Stimulated activated memory B cell treated with anti-CD40 and anti-IgM and Interleukin-4, amounts not matched to agents 10 μg/mL and 1 μg/mL and 100 μg/mL, for 72 hours (primary cell): ENCODE results near the gene HLA-DRB5.
A peak's percentile ranks its signal among the peaks of the same experiment; 100 is the strongest.
"Not testable (repeated sequence)": the region's sequence is repeated elsewhere in the genome, so short reads cannot be mapped to it uniquely, and the experiment has no call there.

Source experiments
- ATAC-seq: fragments of 150-1000 bp; cut with Tn5 transposase; 2 replicates; pipeline ENCODE4 v1.10.0; 2021
- H3K27ac Mint-ChIP-seq: one replicate; pipeline ENCODE4 v1.8.0; 2022; ENCODE audit warnings: mild to moderate bottlenecking, mixed read lengths
- H3K27me3 Mint-ChIP-seq: one replicate; pipeline ENCODE4 v1.8.0; 2022; ENCODE audit warnings: mixed read lengths
- H3K36me3 Mint-ChIP-seq: one replicate; pipeline ENCODE4 v1.8.0; 2022; ENCODE audit warnings: mixed read lengths
- H3K4me1 Mint-ChIP-seq: one replicate; pipeline ENCODE4 v1.8.0; 2022; ENCODE audit warnings: mixed read lengths
- H3K4me3 Mint-ChIP-seq: one replicate; pipeline ENCODE4 v1.8.0; 2022; ENCODE audit warnings: mild to moderate bottlenecking, moderate library complexity, mixed read lengths
- H3K9me3 Mint-ChIP-seq: one replicate; pipeline ENCODE4 v1.8.0; 2022; ENCODE audit warnings: mixed read lengths

Gene HLA-DRB5

DNA sequence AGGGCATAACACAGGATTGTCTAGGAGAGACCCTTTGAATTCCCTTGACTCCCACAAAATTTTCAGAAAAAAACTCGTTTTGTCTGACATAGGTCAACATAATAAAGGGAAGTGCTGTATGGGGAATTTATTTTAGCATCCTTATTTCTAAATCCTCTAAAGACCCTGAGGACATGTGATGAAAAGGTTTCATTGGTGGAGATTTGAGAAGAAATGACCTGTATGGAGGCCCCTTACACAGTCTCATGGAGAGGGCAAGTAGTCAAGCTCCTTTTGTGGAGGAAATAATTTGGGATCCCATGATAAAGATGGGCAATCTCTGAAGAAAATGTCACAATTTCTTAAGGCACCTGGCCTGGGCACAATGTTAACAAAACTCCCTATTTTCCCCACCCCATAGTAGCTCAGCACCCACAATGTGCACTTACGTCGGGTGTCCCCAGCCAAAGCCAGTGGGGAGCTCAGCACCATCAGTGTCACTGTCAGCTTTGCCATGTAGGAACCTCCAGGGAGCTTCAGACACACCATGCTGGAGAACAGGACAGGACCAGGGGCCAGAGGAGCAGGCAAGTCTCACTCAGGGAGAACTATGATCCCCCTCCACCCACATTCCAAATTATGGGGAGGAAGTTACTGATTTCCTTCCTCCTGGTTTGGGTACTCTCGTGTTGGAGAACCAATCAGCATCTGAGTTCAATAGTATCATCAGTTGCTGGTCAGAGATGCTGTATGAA, at the start of gene HLA-DRB5:
Gene HLA-DRB5, minus strand, starts transcription at position 591 of the 734 bp plus-strand sequence. Its CDS starts 63 bp downstream, at position 528.
- H3K4me1 Mint-ChIP-seq = peaks cover 55% of the 10 kb centered on the region
- peak; percentile 92 for ATAC-seq
- peak within 1 kb of the TSS; percentile 100 for H3K27ac Mint-ChIP-seq
- peaks cover 38% of the 10 kb centered on the region for H3K36me3 Mint-ChIP-seq
- no peaks in the 10 kb centered on the region for H3K27me3 Mint-ChIP-seq
- H3K9me3 Mint-ChIP-seq = no peaks in the 10 kb centered on the region
- H3K4me3 Mint-ChIP-seq = peak within 1 kb of the TSS; percentile 88

- ATAC-seq = no peak
- H3K27me3 Mint-ChIP-seq = no peaks in the 10 kb centered on the region
- no peaks in the 10 kb centered on the region for H3K9me3 Mint-ChIP-seq
- H3K27ac Mint-ChIP-seq = peak overlapping the region; percentile 40
- no peak overlapping the region for H3K4me3 Mint-ChIP-seq
- peaks cover 40% of the 10 kb centered on the region for H3K36me3 Mint-ChIP-seq
- H3K4me1 Mint-ChIP-seq = peaks cover 39% of the 10 kb centered on the region
Observed at GRCh38 chr6:32578962-32579361, 48.9 kb upstream of the HLA-DRB5 start.

DNA sequence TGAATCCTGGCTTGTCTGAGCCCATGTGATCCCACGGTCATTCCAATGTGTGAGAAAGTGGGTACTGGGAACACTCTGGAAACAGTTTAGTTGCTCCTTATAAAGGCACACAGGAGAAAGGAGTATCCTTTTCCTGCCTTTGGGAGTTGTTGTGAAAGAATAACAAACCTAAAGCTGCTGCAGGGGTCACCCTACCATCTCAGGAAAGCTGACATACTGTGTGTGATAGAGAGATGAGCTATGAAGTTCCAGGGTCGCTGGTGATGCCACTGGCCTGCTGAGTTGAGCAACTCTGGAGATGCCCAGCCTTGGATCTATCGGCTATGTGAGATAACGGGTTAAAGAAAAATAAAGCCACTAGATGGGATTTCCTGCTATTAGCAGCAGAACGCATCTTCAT, 47.4 kb upstream of the HLA-DRB5 start:
- not testable (repeated sequence) for H3K27me3 Mint-ChIP-seq, ATAC-seq, H3K27ac Mint-ChIP-seq

DNA sequence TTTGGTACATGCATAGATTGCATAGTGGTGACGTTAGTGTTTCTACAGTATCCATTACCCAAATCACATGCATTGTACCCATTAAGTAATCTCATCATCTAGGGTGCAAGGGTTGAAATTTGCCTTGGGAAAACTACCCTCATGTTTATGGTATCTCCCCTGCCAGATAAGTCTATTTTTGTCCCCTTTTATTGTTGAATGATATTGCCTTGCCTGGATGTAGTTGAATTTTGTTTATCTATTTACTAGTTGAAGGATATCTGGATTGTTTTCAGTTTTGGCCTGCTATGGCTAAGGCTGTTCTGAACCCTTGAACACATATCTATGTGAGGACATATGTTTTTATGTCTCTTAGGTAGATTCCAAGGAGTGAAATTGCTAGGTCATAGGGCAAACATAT, 46.2 kb upstream of the HLA-DRB5 start:
- no peaks in the 10 kb centered on the region for H3K27me3 Mint-ChIP-seq
- no peak overlapping the region for H3K4me3 Mint-ChIP-seq
- peaks cover 19% of the 10 kb centered on the region for H3K4me1 Mint-ChIP-seq
- ATAC-seq = no peak
- H3K27ac Mint-ChIP-seq = no peak overlapping the region
- peaks cover 19% of the 10 kb centered on the region for H3K36me3 Mint-ChIP-seq
- no peaks in the 10 kb centered on the region for H3K9me3 Mint-ChIP-seq

More for the DNA sequence above, 47.4 kb upstream of the HLA-DRB5 start:
- Mint-ChIP-seq H3K4me1 (peaks cover 32% of the 10 kb centered on the region), H3K36me3 (peaks cover 31% of the 10 kb centered on the region)
- not testable (repeated sequence) for H3K4me3 Mint-ChIP-seq, H3K9me3 Mint-ChIP-seq

- Mint-ChIP-seq H3K27me3 (no peaks in the 10 kb centered on the region), H3K27ac (peak overlapping the region; percentile 96), H3K4me3 (no peak overlapping the region), H3K36me3 (no peaks in the 10 kb centered on the region), H3K4me1 (peaks cover 32% of the 10 kb centered on the region), H3K9me3 (no peaks in the 10 kb centered on the region)
- no peak for ATAC-seq
Observed at GRCh38 chr6:32570363-32570905, 40.3 kb upstream of the HLA-DRB5 start.

DNA sequence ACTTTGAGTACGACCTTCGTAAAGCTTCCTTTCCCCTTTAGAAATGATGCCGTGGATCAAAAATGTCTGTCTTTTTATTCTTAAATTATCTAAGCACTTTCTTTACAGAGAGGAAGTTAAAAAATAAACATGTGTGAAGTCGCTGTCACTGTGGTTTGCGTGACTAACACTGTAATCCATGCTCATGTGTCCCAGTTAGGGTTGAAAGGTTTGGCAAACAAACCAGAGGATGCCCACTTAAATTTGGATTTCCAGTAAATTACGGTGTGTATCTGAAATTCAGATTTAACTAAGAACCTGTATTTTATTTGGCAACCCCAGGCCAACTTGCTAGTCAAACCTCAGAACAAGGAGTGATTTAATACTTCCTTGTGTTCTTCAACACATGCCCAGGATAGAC, 38.5 kb upstream of the HLA-DRB5 start:
- H3K9me3 Mint-ChIP-seq = no peaks in the 10 kb centered on the region
- H3K27ac Mint-ChIP-seq = peak overlapping the region; percentile 96
- no peaks in the 10 kb centered on the region for H3K27me3 Mint-ChIP-seq
- no peak for ATAC-seq
- no peaks in the 10 kb centered on the region for H3K36me3 Mint-ChIP-seq
- H3K4me3 Mint-ChIP-seq = peak overlapping the region; percentile 63
- H3K4me1 Mint-ChIP-seq = peaks cover 24% of the 10 kb centered on the region

DNA sequence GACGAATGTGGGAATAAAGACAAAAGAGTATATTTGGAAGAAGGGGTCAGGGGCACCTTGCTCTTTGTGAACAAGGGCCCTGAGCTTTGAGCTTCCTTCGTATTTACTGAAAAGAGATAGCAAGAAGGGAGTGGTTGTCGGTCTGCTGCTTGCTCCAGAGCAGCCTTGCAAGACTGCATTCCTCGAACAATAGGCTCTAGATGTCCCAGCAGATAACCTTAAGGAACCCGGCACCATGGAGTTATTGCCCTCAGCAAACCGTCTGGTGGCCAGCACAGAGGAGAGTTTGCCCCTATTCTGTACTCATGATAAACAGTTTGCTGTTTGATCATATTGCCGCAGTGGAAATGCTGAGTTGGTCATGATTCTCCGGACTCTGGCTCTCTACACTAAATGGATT, 36.9 kb upstream of the HLA-DRB5 start:
- H3K27me3 Mint-ChIP-seq = no peaks in the 10 kb centered on the region
- H3K36me3 Mint-ChIP-seq = no peaks in the 10 kb centered on the region
- no peak overlapping the region for H3K4me3 Mint-ChIP-seq
- H3K27ac Mint-ChIP-seq = no peak overlapping the region
- H3K4me1 Mint-ChIP-seq = peaks cover 24% of the 10 kb centered on the region
- no peaks in the 10 kb centered on the region for H3K9me3 Mint-ChIP-seq
- no peak for ATAC-seq

DNA sequence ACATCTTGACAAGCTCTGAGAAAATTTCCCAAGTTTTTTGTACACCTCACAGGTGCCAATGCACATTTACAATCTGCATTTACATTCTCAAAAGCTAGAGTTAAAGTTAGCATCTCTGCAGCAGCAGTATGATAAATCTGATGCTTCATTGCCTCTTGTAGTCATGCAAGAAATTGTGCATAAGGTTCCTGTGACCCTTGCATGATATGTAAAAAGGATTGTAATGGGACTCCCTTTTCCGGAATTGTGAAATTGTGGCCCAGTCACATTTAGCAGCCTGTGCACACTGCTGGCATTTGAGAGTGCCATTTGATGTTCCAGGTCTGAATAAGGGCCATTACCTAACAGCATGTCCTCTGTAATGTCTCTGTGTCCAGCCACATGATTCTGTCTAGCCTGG, 35.4 kb upstream of the HLA-DRB5 start:
- no peaks in the 10 kb centered on the region for H3K27me3 Mint-ChIP-seq
- no peak overlapping the region for H3K27ac Mint-ChIP-seq
- H3K36me3 Mint-ChIP-seq = no peaks in the 10 kb centered on the region
- H3K9me3 Mint-ChIP-seq = no peaks in the 10 kb centered on the region
- peaks cover 17% of the 10 kb centered on the region for H3K4me1 Mint-ChIP-seq
- ATAC-seq = no peak
- H3K4me3 Mint-ChIP-seq = no peak overlapping the region

GRCh38 chr6:32562940-32563339, 32.9 kb upstream of the HLA-DRB5 start:
- no peak overlapping the region for H3K4me3 Mint-ChIP-seq
- no peaks in the 10 kb centered on the region for H3K9me3 Mint-ChIP-seq
- peaks cover 7% of the 10 kb centered on the region for H3K4me1 Mint-ChIP-seq
- no peaks in the 10 kb centered on the region for H3K27me3 Mint-ChIP-seq
- ATAC-seq = no peak
- peaks cover 8% of the 10 kb centered on the region for H3K36me3 Mint-ChIP-seq
- no peak overlapping the region for H3K27ac Mint-ChIP-seq

DNA sequence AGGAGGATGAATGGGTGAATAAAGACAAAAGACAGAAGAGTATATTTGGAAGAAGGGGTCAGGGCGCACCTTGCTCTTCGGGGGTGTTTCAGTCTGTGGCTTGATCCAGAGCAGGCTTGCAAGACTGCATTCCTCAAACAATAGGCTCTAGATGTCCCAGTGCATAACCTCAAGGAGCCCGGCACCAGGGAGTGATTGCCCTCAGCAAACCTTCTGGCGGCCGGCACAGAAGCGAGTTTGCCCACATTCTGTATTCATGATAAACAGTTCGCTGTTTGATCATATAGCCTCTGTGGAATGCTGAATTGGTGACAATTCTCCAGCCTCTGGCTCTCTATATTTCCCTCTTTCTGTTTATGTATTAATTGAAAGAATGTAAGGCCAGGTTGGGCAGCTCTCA, 29.7 kb upstream of the HLA-DRB5 start:
- ATAC-seq = no peak
- no peak overlapping the region for H3K4me3 Mint-ChIP-seq

GRCh38 chr6:32558426-32559057, 28.5 kb upstream of the HLA-DRB5 start:
- ATAC-seq = peak; percentile 31
- no peaks in the 10 kb centered on the region for H3K9me3 Mint-ChIP-seq
- H3K4me1 Mint-ChIP-seq = peaks cover 20% of the 10 kb centered on the region
- H3K27ac Mint-ChIP-seq = peak overlapping the region; percentile 68
- no peaks in the 10 kb centered on the region for H3K27me3 Mint-ChIP-seq
- H3K4me3 Mint-ChIP-seq = peak overlapping the region; percentile 63
- H3K36me3 Mint-ChIP-seq = peaks cover 8% of the 10 kb centered on the region

More for the DNA sequence above, 29.7 kb upstream of the HLA-DRB5 start:
- Mint-ChIP-seq H3K9me3 (no peaks in the 10 kb centered on the region), H3K36me3 (peaks cover 8% of the 10 kb centered on the region), H3K4me1 (peaks cover 8% of the 10 kb centered on the region), H3K27ac (no peak overlapping the region), H3K27me3 (no peaks in the 10 kb centered on the region)

- Mint-ChIP-seq H3K27me3 (no peaks in the 10 kb centered on the region), H3K36me3 (peaks cover 23% of the 10 kb centered on the region), H3K4me1 (peaks cover 26% of the 10 kb centered on the region), H3K27ac (peak overlapping the region; percentile 64), H3K4me3 (peak overlapping the region; percentile 16), H3K9me3 (no peaks in the 10 kb centered on the region)
- ATAC-seq = no peak
Observed at GRCh38 chr6:32554116-32554965, 24.3 kb upstream of the HLA-DRB5 start.

DNA sequence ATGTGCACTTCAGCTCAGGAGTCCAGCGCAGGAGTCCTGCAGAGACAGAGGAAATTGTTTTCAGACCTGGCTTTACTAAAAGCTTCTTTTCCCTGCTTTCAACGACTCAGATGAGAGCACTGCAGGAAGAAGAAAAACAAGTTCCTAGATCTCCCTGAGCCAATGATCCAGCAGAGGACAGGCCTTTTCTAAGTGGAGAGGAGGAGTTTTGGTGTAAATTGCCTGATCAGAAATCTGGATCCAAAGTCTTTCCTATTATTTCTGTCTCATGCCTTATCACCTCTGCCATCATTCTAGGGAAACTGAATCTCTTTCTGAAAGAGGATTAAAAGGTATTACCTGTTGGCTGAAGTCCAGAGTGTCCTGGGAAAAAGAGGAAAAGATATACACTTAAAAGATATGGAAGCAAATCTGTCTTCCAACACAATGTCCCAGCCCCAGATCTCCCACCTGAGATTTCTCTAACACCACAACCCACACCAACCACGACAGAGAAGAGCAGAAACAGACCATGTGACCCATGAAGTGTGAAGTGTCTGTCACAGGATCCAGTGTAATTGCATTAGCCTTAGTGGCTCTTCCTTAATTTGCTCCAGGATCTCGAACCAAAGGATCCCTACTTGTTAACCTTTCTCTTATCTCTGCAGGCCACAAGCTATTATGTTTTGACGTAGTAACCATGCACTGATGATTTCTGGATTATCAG, 23.1 kb upstream of the HLA-DRB5 start:
- Mint-ChIP-seq H3K4me1 (peaks cover 18% of the 10 kb centered on the region), H3K4me3 (no peak overlapping the region), H3K27me3 (no peaks in the 10 kb centered on the region), H3K36me3 (peaks cover 22% of the 10 kb centered on the region), H3K9me3 (no peaks in the 10 kb centered on the region), H3K27ac (peak overlapping the region; percentile 64)
- ATAC-seq = no peak

DNA sequence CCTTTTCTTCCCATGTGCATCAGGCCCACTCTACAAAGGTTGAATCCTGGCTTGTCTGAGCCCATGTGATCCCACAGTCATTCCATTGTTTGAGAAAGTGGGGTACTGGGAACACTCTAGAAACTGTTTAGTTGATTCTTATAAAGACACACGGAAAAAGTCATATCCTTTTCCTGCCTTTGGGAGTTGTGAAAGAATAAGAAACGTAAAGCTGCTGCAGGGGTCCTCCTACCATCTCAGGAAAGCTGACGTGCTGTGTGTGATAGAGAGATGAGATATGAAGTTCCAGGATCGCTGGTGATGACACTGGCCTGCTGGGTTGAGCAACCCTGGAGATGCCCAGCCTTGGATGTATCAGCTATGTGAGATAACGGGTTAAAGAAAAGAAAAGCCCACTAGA, 21.3 kb upstream of the HLA-DRB5 start:
- H3K4me3 Mint-ChIP-seq = no peak overlapping the region
- H3K36me3 Mint-ChIP-seq = peaks cover 22% of the 10 kb centered on the region
- no peaks in the 10 kb centered on the region for H3K9me3 Mint-ChIP-seq
- no peak for ATAC-seq
- peaks cover 18% of the 10 kb centered on the region for H3K4me1 Mint-ChIP-seq
- H3K27ac Mint-ChIP-seq = no peak overlapping the region
- H3K27me3 Mint-ChIP-seq = no peaks in the 10 kb centered on the region

- Mint-ChIP-seq H3K9me3 (peaks cover 14% of the 10 kb centered on the region), H3K4me3 (no peak overlapping the region), H3K36me3 (peaks cover 6% of the 10 kb centered on the region), H3K27ac (no peak overlapping the region), H3K4me1 (no peaks in the 10 kb centered on the region), H3K27me3 (no peaks in the 10 kb centered on the region)
- no peak for ATAC-seq
Observed at GRCh38 chr6:32539839-32540238, 9.8 kb upstream of the HLA-DRB5 start.
